Suprapubic skin (tissue), 4 donors: ENCODE data around the gene SLC22A23. TPM values are rescaled to one million over a fixed set of nuclear protein-coding genes. Genes with fewer than 3 reads are reported as not detected.

Source experiments
- DNase-seq, 2 donors: peaks; one replicate each; pipeline ENCODE4 v3.0.0-alpha.2; 2019; ENCODE audit warnings: low spot score in 2 of 2
- H3K27ac ChIP-seq: fragments of 200-600 bp; sonication (generic); one replicate; pipeline ENCODE4 v1.5.1; 2019
- H3K27me3 ChIP-seq: fragments of 200-600 bp; sonication (generic); one replicate; pipeline ENCODE4 v1.5.1; 2019
- H3K36me3 ChIP-seq: fragments of 200-600 bp; sonication (generic); one replicate; pipeline ENCODE4 v1.5.1; 2019
- H3K4me1 ChIP-seq: fragments of 200-600 bp; sonication (generic); one replicate; pipeline ENCODE4 v1.5.1; 2019
- H3K4me3 ChIP-seq: fragments of 200-600 bp; sonication (generic); one replicate; pipeline ENCODE4 v1.5.1; 2019; ENCODE audit warnings: mild to moderate bottlenecking
- H3K9me3 ChIP-seq: fragments of 200-600 bp; sonication (generic); one replicate; pipeline ENCODE4 v1.5.1; 2019
- EP300 ChIP-seq: sonication (generic); formaldehyde crosslinking; IDR thresholded peaks from one replicate; pipeline ENCODE4 v1.6.1; 2017; ENCODE audit warnings: antibody characterized with exemption
- POLR2A ChIP-seq, 2 donors: fragments of 450-650 bp; IDR thresholded peaks; one replicate each; pipeline ENCODE4 v1.6.1; 2017; ENCODE audit warnings: antibody characterized with exemption in 2 of 2, mild to moderate bottlenecking in 2 of 2, moderate library complexity in 2 of 2
- POLR2AphosphoS5 ChIP-seq, 3 donors: sonication (generic); formaldehyde crosslinking; IDR thresholded peaks; one replicate each; pipeline ENCODE4 v1.6.1; 2017; ENCODE audit warnings: antibody characterized with exemption in 3 of 3
- WGBS: methylation state at CpG from one replicate; pipeline ENCODE4 v1.1.5; 2018; 5-methylcytosine and 5-hydroxymethylcytosine counted together
- total RNA-seq, 4 donors: library from RNA; depleted of rRNA; stranded (reverse); fragments of >200 nt; gene quantifications; one replicate each; pipeline ENCODE4 v1.1.0, GENCODE V29; 2016
- TF ChIP-seq, protein P1 (sequence below), 2 donors: fragments of 200-600 bp in 1 of 2; fragments of 450-650 bp in 1 of 2; sonication (generic) in 1 of 2; IDR thresholded peaks; one replicate each; pipeline ENCODE4 v1.5.1; 2016 to 2019; ENCODE audit warnings: antibody characterized with exemption in 2 of 2, mild to moderate bottlenecking in 1 of 2, moderate library complexity in 1 of 2

Gene SLC22A23
- total RNA-seq, 4 donors from 2014 or later = 38.2 to 59.8 (median 48.1) TPM

DNA sequence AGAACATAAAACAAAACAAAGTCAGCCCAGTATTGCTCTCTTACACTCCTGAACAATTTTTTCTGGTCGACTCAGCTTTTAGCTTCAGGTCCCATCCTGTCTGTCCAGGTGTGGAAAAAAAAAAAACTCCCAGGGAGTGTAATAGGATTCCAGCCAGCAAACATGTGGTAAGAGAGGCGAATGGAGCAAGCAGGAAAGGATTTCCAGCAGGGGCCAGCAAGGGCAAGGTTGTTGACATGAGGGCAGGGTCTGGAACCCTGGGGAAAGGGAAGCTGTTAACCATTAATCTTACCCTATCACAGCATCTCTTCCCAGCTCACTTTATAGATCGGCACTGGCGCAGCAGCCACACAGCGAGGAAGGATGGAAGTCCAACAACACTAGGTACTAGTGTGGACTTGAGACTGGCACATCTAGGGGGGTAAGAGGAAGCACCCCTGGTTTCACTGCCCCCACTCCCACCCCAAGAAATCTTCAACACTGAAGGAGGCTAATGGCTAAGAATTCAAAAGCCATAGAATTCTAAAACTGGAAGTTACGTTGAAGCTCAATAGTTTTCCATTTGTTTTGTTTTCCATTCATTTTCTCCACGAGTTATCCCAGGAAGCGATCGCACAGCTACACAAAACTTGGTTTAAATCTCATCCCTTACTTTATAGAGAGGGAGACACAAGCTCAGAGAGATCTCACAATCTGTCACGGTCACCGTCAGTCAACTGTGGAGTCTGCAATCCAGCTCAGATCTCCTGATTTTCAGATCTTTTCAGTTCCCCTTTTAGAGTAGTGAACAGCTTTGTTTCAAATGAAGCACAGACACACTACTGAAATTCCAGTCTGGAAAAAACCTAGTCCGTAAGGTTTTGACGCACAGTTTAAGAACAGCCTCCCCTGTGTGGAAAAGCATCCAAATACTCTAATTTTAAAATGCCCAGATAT lies 53.3 kb downstream of the SLC22A23 start:
- TF ChIP-seq POLR2A (IDR thresholded peaks at IDR 0.05) (no peak), POLR2AphosphoS5 (IDR thresholded peaks at IDR 0.05) (no peak), EP300 (no peak)
- TF ChIP-seq, protein P1, sequence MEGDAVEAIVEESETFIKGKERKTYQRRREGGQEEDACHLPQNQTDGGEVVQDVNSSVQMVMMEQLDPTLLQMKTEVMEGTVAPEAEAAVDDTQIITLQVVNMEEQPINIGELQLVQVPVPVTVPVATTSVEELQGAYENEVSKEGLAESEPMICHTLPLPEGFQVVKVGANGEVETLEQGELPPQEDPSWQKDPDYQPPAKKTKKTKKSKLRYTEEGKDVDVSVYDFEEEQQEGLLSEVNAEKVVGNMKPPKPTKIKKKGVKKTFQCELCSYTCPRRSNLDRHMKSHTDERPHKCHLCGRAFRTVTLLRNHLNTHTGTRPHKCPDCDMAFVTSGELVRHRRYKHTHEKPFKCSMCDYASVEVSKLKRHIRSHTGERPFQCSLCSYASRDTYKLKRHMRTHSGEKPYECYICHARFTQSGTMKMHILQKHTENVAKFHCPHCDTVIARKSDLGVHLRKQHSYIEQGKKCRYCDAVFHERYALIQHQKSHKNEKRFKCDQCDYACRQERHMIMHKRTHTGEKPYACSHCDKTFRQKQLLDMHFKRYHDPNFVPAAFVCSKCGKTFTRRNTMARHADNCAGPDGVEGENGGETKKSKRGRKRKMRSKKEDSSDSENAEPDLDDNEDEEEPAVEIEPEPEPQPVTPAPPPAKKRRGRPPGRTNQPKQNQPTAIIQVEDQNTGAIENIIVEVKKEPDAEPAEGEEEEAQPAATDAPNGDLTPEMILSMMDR (IDR thresholded peaks at IDR 0.05) = no peak
- DNase-seq = no peak
- H3K36me3 ChIP-seq = peaks cover 2% of the 10 kb centered on the region
- H3K27me3 ChIP-seq = no peaks in the 10 kb centered on the region
- H3K4me1 ChIP-seq = peaks cover 54% of the 10 kb centered on the region
- peak overlapping the region; percentile 53 for H3K27ac ChIP-seq
- WGBS = 63% methylated on average over 13 of the region's 13 CpGs
- H3K4me3 ChIP-seq = no peak overlapping the region
- no peaks in the 10 kb centered on the region for H3K9me3 ChIP-seq

DNA sequence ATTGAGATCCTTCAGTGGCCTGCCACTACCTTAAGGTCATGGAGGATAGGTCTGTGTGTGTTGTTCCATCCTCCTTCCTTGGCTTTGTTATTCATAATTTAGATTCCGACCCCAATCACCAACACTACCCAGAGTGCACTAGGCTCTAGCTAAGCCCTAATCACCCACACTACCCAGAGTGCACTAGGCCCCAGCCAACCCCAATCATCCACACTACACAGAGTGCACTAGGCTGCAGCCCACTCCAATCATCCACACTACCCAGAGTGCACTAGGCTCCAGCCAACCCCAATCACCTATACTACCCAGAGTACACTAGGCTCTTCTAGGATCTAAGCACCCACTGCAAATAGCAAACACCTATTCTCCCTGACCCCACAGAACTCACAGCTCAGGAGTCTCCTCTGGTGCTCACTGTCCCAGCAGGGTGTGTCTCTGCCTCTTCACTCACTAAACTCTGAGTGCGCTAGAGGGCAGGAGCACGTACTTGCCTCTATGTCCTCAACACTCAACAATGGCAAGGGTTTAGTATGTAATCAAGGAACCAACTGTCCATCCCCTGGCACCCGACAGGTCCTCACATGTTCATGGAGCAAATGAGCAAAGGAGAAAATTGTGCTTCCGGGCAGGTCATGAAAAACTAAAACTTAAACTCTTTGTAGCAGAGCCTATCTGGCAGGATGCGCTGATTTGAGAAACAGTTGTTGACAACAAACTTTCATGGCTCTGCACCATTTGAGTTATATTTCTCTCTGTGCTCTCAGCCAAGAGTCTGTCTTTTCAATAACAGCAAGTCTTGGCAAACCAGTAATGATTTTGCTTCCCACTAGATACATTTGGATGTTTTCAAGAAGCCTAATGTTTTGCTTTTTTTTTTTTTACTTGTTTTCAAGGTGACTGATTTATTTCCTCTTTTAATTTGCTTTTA lies 54.3 kb downstream of the SLC22A23 start:
- WGBS = 51% methylated on average over 6 of the region's 6 CpGs
- Histone ChIP-seq H3K36me3 (no peaks in the 10 kb centered on the region), H3K4me1 (peaks cover 54% of the 10 kb centered on the region), H3K27ac (peak overlapping the region; percentile 53), H3K9me3 (no peaks in the 10 kb centered on the region), H3K4me3 (no peak overlapping the region), H3K27me3 (no peaks in the 10 kb centered on the region)
- TF ChIP-seq, protein P1 (IDR thresholded peaks at IDR 0.05) = peak in 1 of 2 donors; percentile 24
- TF ChIP-seq EP300 = no peak
- TF ChIP-seq POLR2A (IDR thresholded peaks at IDR 0.05) = no peak
- DNase-seq = no peak

GRCh38 chr6:3400162-3400561 lies 56.7 kb downstream of the SLC22A23 start:
- TF ChIP-seq, protein P1 (IDR thresholded peaks at IDR 0.05) = no peak
- TF ChIP-seq POLR2A (IDR thresholded peaks at IDR 0.05) = no peak
- TF ChIP-seq POLR2AphosphoS5 (IDR thresholded peaks at IDR 0.05) = no peak
- TF ChIP-seq EP300 = no peak
- H3K36me3 ChIP-seq = no peaks in the 10 kb centered on the region
- DNase-seq = no peak
- H3K4me1 ChIP-seq = peaks cover 37% of the 10 kb centered on the region
- no peak overlapping the region for H3K4me3 ChIP-seq
- no peaks in the 10 kb centered on the region for H3K27me3 ChIP-seq
- WGBS = 97% methylated on average over 7 of the region's 8 CpGs
- no peaks in the 10 kb centered on the region for H3K9me3 ChIP-seq
- no peak overlapping the region for H3K27ac ChIP-seq

GRCh38 chr6:3398755-3399696 lies 57.8 kb downstream of the SLC22A23 start:
- H3K4me1 ChIP-seq = peaks cover 27% of the 10 kb centered on the region
- no peak overlapping the region for H3K4me3 ChIP-seq
- no peaks in the 10 kb centered on the region for H3K36me3 ChIP-seq
- 88% methylated on average over 18 of the region's 18 CpGs for WGBS
- no peak for DNase-seq
- no peak for TF ChIP-seq POLR2A (IDR thresholded peaks at IDR 0.05)
- H3K27me3 ChIP-seq = no peaks in the 10 kb centered on the region
- H3K27ac ChIP-seq = no peak overlapping the region
- H3K9me3 ChIP-seq = no peaks in the 10 kb centered on the region

DNA sequence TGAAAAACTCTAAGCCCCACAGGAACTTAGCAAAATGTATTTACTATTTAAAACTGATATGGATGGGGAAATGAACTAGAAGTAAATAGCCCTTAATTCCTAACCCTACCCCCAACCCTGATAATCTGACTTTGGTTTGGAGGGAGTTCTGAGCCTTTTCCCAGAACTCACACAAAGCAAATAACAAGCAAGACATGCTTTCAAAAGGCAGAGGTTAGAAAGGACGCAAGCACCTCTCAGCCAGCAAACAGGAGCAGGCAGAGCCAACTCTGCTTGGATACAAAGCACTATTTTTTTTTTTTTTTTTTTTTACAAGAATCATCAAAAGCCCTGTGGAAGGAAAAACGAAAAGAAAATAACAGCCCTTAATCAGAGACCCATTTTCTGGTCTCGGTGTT lies 58.7 kb downstream of the SLC22A23 start:
- no peak for DNase-seq
- H3K4me3 ChIP-seq = no peak overlapping the region

More for the DNA sequence above, 58.7 kb downstream of the SLC22A23 start:
- Histone ChIP-seq H3K27ac (no peak overlapping the region), H3K9me3 (no peaks in the 10 kb centered on the region), H3K27me3 (no peaks in the 10 kb centered on the region), H3K4me1 (peaks cover 18% of the 10 kb centered on the region), H3K36me3 (no peaks in the 10 kb centered on the region)
- 33% methylated on average over 3 of the region's 3 CpGs for WGBS
- TF ChIP-seq POLR2AphosphoS5 (IDR thresholded peaks at IDR 0.05) (no peak), EP300 (no peak), POLR2A (IDR thresholded peaks at IDR 0.05) (no peak)
- TF ChIP-seq, protein P1 (IDR thresholded peaks at IDR 0.05) = no peak
